A549 treated with ZK216348 at 1 μM for 4 hours (cell line): Measurements from ENCODE around the gene SIGLEC5. TPM values are rescaled to one million over a fixed set of nuclear protein-coding genes. Genes with fewer than 3 reads are reported as not detected.

Experiments used
- total RNA-seq: library from RNA; stranded (reverse); fragments of 200-300 nt; extraction: Qiagen RNA extraction; gene quantifications from 5 replicates; pipeline ENCODE4 v1.2.3, GENCODE V29; 2022; ENCODE audit warnings: low read depth

Gene SIGLEC5, protein sequence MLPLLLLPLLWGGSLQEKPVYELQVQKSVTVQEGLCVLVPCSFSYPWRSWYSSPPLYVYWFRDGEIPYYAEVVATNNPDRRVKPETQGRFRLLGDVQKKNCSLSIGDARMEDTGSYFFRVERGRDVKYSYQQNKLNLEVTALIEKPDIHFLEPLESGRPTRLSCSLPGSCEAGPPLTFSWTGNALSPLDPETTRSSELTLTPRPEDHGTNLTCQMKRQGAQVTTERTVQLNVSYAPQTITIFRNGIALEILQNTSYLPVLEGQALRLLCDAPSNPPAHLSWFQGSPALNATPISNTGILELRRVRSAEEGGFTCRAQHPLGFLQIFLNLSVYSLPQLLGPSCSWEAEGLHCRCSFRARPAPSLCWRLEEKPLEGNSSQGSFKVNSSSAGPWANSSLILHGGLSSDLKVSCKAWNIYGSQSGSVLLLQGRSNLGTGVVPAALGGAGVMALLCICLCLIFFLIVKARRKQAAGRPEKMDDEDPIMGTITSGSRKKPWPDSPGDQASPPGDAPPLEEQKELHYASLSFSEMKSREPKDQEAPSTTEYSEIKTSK
- total RNA-seq = not detected in 5 replicates

GRCh38 chr19:51630315-51630714 is at the start of gene SIGLEC5:
Gene SIGLEC5 (minus strand): TSS chr19:51630401. CDS start chr19:51630335, 66 bp downstream.

DNA sequence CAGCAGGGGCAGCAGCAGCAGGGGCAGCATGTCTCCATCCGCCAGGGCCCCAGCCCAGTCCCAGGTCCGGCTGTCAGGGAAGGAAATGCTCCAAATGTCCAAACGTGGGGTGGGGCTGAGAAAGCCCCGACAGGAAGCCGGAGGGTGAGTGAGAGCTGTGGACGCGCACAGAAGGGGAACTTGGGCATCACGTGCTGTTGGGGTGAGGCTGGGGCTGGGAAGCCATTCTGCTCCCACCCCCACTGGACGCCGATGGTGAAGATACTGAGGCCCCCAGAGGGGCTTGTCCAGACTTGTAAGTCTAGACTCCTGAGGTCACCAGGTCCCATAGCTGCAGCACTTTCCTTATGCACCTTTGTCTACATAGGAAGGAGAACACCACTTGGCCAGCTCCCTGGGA is 16.5 kb upstream of the SIGLEC5 start, which contains the start of gene SIGLEC14:
Gene SIGLEC14, minus strand, starts transcription at position 96 of the 400 bp plus-strand sequence. Its CDS starts 66 bp downstream, at position 30.

GRCh38 chr19:51570962-51571575 is 59.1 kb downstream of the SIGLEC5 start, which contains the start of gene ZNF175:
Gene ZNF175 (plus strand): TSS chr19:51571283. CDS start chr19:51573330, 2,047 bp downstream.

Other genes starting within 250 kb of the SIGLEC5 start
- gene LIM2, start 242.4 kb downstream of the SIGLEC5 start, total RNA-seq = not detected in 5 replicates
- gene C19orf84, start 239.8 kb downstream of the SIGLEC5 start, total RNA-seq = not detected in 5 replicates
- not detected in 5 replicates for gene SIGLEC10, start 212.8 kb downstream of the SIGLEC5 start, total RNA-seq
- gene SIGLEC8, start 171.9 kb downstream of the SIGLEC5 start, total RNA-seq = not detected in 5 replicates
- gene CEACAM18, start 151.9 kb downstream of the SIGLEC5 start, total RNA-seq = not detected in 5 replicates
- not detected in 5 replicates for gene SIGLEC12, start 128.6 kb downstream of the SIGLEC5 start, total RNA-seq
- gene SIGLEC6, start 98.7 kb downstream of the SIGLEC5 start, total RNA-seq = not detected in 5 replicates
- gene ZNF175, start 59.1 kb downstream of the SIGLEC5 start, total RNA-seq = 2.6 to 5.5 TPM (median 4.4 TPM) in 5 replicates
- gene SIGLEC14, start 16.4 kb upstream of the SIGLEC5 start, total RNA-seq = 0.12 TPM in 1 of 5 replicates, not detected in the others
- 7.6 to 19.2 TPM (median 13.6 TPM) in 5 replicates for gene SPACA6, start 62.9 kb upstream of the SIGLEC5 start, total RNA-seq
- not detected in 5 replicates for gene HAS1, start 93.6 kb upstream of the SIGLEC5 start, total RNA-seq
- 0.08 to 0.14 TPM (median 0.08 TPM) in 3 of 5 replicates, not detected in the others for gene FPR1, start 121.5 kb upstream of the SIGLEC5 start, total RNA-seq
- not detected in 5 replicates for gene FPR2, start 130.8 kb upstream of the SIGLEC5 start, total RNA-seq
- gene FPR3, start 164.8 kb upstream of the SIGLEC5 start, total RNA-seq = not detected in 5 replicates